ENCODE results near the gene EML6. TPM values are rescaled to one million over a fixed set of nuclear protein-coding genes. Genes with fewer than 3 reads are reported as not detected.
A peak's percentile ranks its signal among the peaks of the same experiment; 100 is the strongest.

The EML6 gene
- total and polyA plus RNA-seq, 5 donors = 0.26 to 1.5 (median 0.72) TPM

DNA sequence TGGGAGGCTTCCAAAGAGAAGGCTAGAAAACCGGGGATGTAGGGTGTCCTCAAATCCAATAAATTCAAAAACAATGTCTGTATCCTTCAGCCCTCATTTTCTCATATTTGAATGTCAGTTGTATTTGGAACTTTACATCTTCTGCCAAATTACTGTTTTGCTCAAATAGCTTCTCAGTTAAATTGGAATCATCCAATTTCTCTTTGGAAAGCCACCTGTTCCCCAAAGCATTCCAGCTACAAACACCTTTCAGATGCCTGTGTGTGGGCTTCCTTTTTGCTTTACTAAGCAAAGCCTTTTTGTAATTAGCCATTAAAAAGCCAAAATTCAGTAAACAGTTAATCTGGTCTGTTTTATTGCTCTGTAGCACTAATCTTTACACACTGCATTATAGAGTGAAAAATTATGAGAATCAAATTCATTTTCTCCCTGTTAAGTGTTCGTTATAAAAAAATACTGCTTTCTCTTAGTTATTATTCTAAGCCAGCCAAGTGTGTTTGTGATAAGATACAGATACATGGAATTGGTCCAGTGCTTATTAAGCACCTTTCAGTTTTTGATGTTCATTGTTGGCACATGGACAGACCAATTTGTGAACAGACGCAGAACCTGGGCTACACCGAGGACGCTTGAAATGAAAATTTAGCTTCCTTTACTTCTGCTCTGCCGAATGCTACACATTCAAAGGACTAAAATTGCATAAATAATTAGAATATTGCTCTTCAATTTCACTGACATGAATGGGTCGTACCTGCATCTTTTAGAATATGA lies 175.2 kb downstream of the EML6 start:
- Histone ChIP-seq H3K9me3 (ENCODE audit: control insufficient read depth, low read length) (no peaks in the 10 kb centered on the region), H3K4me3 (ENCODE audit: low read length) (no peak overlapping the region), H3K4me1 (ENCODE audit: control insufficient read depth, insufficient read depth, low read length) (no peaks in the 10 kb centered on the region), H3K27ac (ENCODE audit: low read length) (no peak overlapping the region), H3K27me3 (ENCODE audit: control insufficient read depth, insufficient read depth) (no peaks in the 10 kb centered on the region)
- intact Hi-C loops (cut with DNase I) = loop anchor here in 1 of 4 donors (5.0 kb wide), 1 partner anchor 279 kb away; no protein-coding TSS in a partner anchor
- DNase-seq = no peak
- ATAC-seq = no peak
- WGBS = 83% methylated on average over 7 of the region's 7 CpGs

DNA sequence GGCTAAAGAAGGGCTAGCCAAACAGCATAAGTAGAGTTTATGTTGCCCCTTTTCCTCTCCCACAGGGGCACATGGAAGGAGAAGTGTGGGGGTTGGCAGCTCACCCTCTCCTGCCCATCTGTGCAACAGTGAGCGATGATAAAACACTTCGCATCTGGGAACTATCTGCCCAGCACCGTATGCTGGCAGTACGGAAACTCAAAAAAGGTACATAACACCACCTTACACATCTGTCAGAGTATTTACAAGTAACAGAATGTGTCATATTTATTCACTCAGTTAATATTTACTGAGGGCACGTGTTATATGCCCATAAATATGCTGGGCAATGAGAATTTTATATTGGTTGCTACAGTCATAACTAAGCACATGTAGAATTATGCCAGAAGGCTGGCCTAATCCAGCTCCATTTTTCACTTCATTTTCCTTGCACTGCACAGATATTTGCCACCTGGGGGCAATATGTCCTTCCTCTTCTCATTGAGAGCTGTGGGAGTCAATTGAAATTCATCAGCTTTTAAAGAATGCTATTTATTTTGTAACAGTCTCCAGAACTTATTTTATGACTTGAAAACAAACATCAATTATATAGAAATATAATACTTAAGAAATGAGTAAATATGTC lies 176.2 kb downstream of the EML6 start:
- H3K27ac ChIP-seq (ENCODE audit: low read length) = no peak overlapping the region
- intact Hi-C loops (cut with DNase I) = loop anchor here (5.0 kb wide), 2 partner anchors 273 to 278 kb away; no protein-coding TSS in a partner anchor
- no peaks in the 10 kb centered on the region for H3K9me3 ChIP-seq (ENCODE audit: control insufficient read depth, low read length)
- no peaks in the 10 kb centered on the region for H3K27me3 ChIP-seq (ENCODE audit: control insufficient read depth, insufficient read depth)
- ATAC-seq (peak; percentile 66 to 70), DNase-seq (no peak)
- H3K4me1 ChIP-seq (ENCODE audit: control insufficient read depth, insufficient read depth, low read length) = no peaks in the 10 kb centered on the region
- H3K4me3 ChIP-seq (ENCODE audit: low read length) = no peak overlapping the region
- 77% methylated on average over 5 of the region's 5 CpGs for WGBS

DNA sequence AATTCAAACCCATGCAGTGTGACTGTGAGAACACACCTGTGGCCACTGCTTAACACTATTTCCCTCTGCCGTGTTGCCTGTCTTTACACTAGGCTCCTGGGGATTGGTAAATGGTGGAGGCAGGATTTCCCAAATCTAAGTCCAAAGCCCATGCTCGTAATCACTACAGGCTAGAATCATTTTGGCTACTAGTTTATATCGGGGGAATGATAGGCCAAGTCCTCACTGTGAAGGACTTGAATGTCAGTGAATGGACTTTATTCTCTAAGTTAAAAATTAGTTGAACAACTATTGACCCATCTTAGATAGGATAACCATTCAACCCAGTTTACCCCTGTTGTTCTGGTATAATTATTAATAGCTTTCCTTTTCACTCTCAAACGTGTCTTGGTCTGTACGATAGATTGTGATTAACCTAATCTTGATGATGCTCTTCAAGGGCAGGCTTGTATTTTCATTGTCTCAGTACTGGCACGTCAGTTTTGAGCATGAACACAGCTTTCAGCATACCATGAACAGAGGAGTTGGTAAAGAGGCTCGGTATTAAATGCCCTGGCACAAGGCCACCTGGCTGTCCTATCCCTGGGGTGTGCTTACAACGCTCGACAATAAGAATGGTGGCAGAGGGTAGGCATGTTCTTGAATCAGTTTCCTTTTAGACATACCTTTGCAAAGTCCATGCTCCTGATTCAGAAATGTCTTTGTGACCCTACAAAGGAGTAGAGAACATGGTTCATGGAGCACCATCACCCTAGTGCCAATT lies 177.9 kb downstream of the EML6 start:
- DNase-seq = no peak
- Histone ChIP-seq H3K4me1 (ENCODE audit: control insufficient read depth, insufficient read depth, low read length) (no peaks in the 10 kb centered on the region), H3K27me3 (ENCODE audit: control insufficient read depth, insufficient read depth) (no peaks in the 10 kb centered on the region), H3K27ac (ENCODE audit: low read length) (no peak overlapping the region), H3K9me3 (ENCODE audit: control insufficient read depth, low read length) (no peaks in the 10 kb centered on the region), H3K4me3 (ENCODE audit: low read length) (no peak overlapping the region)
- ATAC-seq = no peak
- 71% methylated on average over 9 of the region's 9 CpGs for WGBS
- intact Hi-C loops (cut with DNase I) = loop anchor here in 3 of 4 donors (5.0 kb wide), 2 partner anchors 271 to 276 kb away; no protein-coding TSS in a partner anchor

DNA sequence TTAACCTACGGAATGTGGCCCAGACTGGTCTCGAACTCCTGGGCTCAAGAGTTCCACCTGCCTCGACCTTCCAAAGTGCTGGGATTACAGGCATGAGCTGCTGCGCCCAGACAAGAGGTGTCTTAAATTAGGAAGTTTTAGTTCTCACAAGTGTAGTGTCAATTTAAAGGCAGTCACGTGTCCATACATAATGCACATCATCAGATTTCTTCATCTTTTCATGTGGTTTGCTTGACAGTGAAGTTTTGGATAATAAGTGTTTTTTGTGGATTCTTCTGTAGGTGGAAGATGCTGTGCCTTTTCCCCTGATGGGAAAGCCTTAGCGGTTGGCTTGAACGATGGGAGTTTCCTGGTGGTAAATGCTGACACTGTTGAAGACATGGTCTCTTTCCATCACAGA lies 179.3 kb downstream of the EML6 start:
- WGBS = 86% methylated on average over 7 of the region's 7 CpGs
- H3K9me3 ChIP-seq (ENCODE audit: control insufficient read depth, low read length) = no peaks in the 10 kb centered on the region
- no peaks in the 10 kb centered on the region for H3K27me3 ChIP-seq (ENCODE audit: control insufficient read depth, insufficient read depth)
- no peak overlapping the region for H3K27ac ChIP-seq (ENCODE audit: low read length)
- ATAC-seq (no peak), DNase-seq (no peak)
- H3K4me1 ChIP-seq (ENCODE audit: control insufficient read depth, insufficient read depth, low read length) = no peaks in the 10 kb centered on the region
- intact Hi-C loops (cut with DNase I) = loop anchor here in 3 of 4 donors (5.0 kb wide), 2 partner anchors 270 to 275 kb away; no protein-coding TSS in a partner anchor
- no peak overlapping the region for H3K4me3 ChIP-seq (ENCODE audit: low read length)

DNA sequence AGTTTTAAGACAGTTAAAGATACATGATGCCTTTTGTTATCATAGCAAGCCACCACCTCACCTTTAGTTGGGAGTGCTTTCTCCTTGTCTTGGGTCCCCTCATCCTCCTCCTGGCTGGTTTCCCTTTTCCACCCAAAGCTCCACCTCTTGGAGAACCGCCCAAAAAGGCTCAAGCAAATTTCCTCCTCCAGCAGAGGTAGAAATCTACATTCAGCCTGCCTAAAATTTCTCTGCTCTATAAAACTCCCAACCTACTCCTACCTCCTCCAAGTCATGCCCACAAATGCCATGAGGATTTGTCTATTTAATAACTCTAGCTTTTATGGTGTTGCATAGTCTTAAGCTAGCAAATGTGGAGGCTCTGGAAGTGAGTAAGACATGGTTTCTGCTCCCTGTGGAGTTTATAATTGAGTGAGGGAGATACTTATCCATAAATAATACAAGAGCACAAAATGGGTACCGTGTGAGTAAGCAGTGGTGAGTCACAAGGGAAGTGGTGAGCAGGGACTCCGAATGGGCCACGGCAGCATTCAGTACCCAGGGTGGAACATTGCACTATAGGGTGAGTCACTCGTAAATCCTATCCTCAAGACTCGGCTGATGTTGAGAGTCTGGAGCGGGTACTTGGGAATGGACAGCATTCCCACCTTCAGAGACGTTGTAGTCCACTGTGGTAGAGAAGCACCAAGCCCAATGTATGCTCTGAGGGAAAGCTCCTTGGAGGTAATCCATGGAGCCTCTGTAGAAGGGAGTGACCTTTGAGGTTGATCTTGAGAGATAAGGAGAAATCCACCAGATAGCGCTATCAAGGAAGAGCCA lies 180.5 kb downstream of the EML6 start:
- no peaks in the 10 kb centered on the region for H3K4me1 ChIP-seq (ENCODE audit: control insufficient read depth, insufficient read depth, low read length)
- DNase-seq (peak in 1 of 3 donors; percentile 16), ATAC-seq (peak; percentile 47 to 72)
- no peaks in the 10 kb centered on the region for H3K27me3 ChIP-seq (ENCODE audit: control insufficient read depth, insufficient read depth)
- no peak overlapping the region for H3K4me3 ChIP-seq (ENCODE audit: low read length)
- intact Hi-C loops (cut with DNase I) = loop anchor here in 3 of 4 donors (5.0 kb wide), 2 partner anchors 268 to 273 kb away; no protein-coding TSS in a partner anchor
- 74% methylated on average over 9 of the region's 9 CpGs for WGBS
- H3K9me3 ChIP-seq (ENCODE audit: control insufficient read depth, low read length) = no peaks in the 10 kb centered on the region
- no peak overlapping the region for H3K27ac ChIP-seq (ENCODE audit: low read length)

GRCh38 chr2:54904836-54905235 lies 181.4 kb downstream of the EML6 start:
- Histone ChIP-seq H3K27me3 (ENCODE audit: control insufficient read depth, insufficient read depth) (no peaks in the 10 kb centered on the region), H3K9me3 (ENCODE audit: control insufficient read depth, low read length) (no peaks in the 10 kb centered on the region), H3K4me3 (ENCODE audit: low read length) (no peak overlapping the region), H3K4me1 (ENCODE audit: control insufficient read depth, insufficient read depth, low read length) (no peaks in the 10 kb centered on the region), H3K27ac (ENCODE audit: low read length) (no peak overlapping the region)
- intact Hi-C loops (cut with DNase I) = loop anchor here in 3 of 4 donors (5.0 kb wide), 2 partner anchors 267 to 272 kb away; no protein-coding TSS in a partner anchor
- WGBS = 79% methylated on average over 5 of the region's 5 CpGs
- ATAC-seq (no peak), DNase-seq (no peak)

GRCh38 chr2:54906716-54907115 lies 183.3 kb downstream of the EML6 start:
- 64% methylated on average over 3 of the region's 3 CpGs for WGBS
- Histone ChIP-seq H3K4me3 (ENCODE audit: low read length) (no peak overlapping the region), H3K9me3 (ENCODE audit: control insufficient read depth, low read length) (no peaks in the 10 kb centered on the region), H3K27me3 (ENCODE audit: control insufficient read depth, insufficient read depth) (no peaks in the 10 kb centered on the region), H3K4me1 (ENCODE audit: control insufficient read depth, insufficient read depth, low read length) (no peaks in the 10 kb centered on the region), H3K27ac (ENCODE audit: low read length) (no peak overlapping the region)
- ATAC-seq (no peak), DNase-seq (no peak)
- intact Hi-C loops (cut with DNase I) = no loop called here

GRCh38 chr2:54907663-54908062 lies 184.2 kb downstream of the EML6 start:
- Histone ChIP-seq H3K4me1 (ENCODE audit: control insufficient read depth, insufficient read depth, low read length) (no peaks in the 10 kb centered on the region), H3K9me3 (ENCODE audit: control insufficient read depth, low read length) (no peaks in the 10 kb centered on the region), H3K27ac (ENCODE audit: low read length) (no peak overlapping the region), H3K4me3 (ENCODE audit: low read length) (no peak overlapping the region), H3K27me3 (ENCODE audit: control insufficient read depth, insufficient read depth) (no peaks in the 10 kb centered on the region)
- 95% methylated on average over 1 of the region's 1 CpG for WGBS
- DNase-seq = no peak
- intact Hi-C loops (cut with DNase I) = no loop called here
- ATAC-seq = no peak

- intact Hi-C loops (cut with DNase I) = no loop called here
- 85% methylated on average over 6 of the region's 6 CpGs for WGBS
- ATAC-seq (no peak), DNase-seq (no peak)
- Histone ChIP-seq H3K9me3 (ENCODE audit: control insufficient read depth, low read length) (no peaks in the 10 kb centered on the region), H3K4me1 (ENCODE audit: control insufficient read depth, insufficient read depth, low read length) (no peaks in the 10 kb centered on the region), H3K4me3 (ENCODE audit: low read length) (no peak overlapping the region), H3K27me3 (ENCODE audit: control insufficient read depth, insufficient read depth) (no peaks in the 10 kb centered on the region), H3K27ac (ENCODE audit: low read length) (no peak overlapping the region)
Observed at GRCh38 chr2:54908591-54908990, 185.1 kb downstream of the EML6 start.

- no peaks in the 10 kb centered on the region for H3K4me1 ChIP-seq (ENCODE audit: control insufficient read depth, insufficient read depth, low read length)
- H3K27me3 ChIP-seq (ENCODE audit: control insufficient read depth, insufficient read depth) = no peaks in the 10 kb centered on the region
- no peak overlapping the region for H3K4me3 ChIP-seq (ENCODE audit: low read length)
- WGBS = 43% methylated on average over 3 of the region's 3 CpGs
- H3K27ac ChIP-seq (ENCODE audit: low read length) = no peak overlapping the region
- H3K9me3 ChIP-seq (ENCODE audit: control insufficient read depth, low read length) = no peaks in the 10 kb centered on the region
- ATAC-seq (no peak), DNase-seq (no peak)
- intact Hi-C loops (cut with DNase I) = no loop called here
Observed at GRCh38 chr2:54909001-54909400, 185.5 kb downstream of the EML6 start.

Measured in right cardiac atrium (tissue), 5 donors.